Ishikawa (cell line): ENCODE results near the gene HTT.

Experiments used
- MAX ChIP-seq: IDR thresholded peaks from 2 replicates; pipeline ENCODE4 v1.6.1; 2012
- NFIC ChIP-seq: IDR thresholded peaks from 2 replicates; pipeline ENCODE4 v1.6.1; 2012
- TAF1 ChIP-seq: IDR thresholded peaks from 2 replicates; pipeline ENCODE4 v1.6.1; 2012; ENCODE audit warnings: low read depth, mild to moderate bottlenecking
- TEAD4 ChIP-seq: IDR thresholded peaks from 2 replicates; pipeline ENCODE4 v1.6.1; 2012

- TF ChIP-seq MAX (no peak), TEAD4 (no peak), NFIC (no peak), TAF1 (no peak)
Measured at GRCh38 chr4:3290889-3291321, 216.4 kb downstream of the HTT start.
